Rectal smooth muscle tissue (tissue), 1 donor: ENCODE results near the gene MAOA.
A peak's percentile ranks its signal among the peaks of the same experiment; 100 is the strongest.
"Not testable (repeated sequence)": the region's sequence is repeated elsewhere in the genome, so short reads cannot be mapped to it uniquely, and the experiment has no call there.

ENCODE experiments used
- H3K27ac ChIP-seq: one replicate; pipeline ENCODE4 v1.7.0; 2013; ENCODE audit warnings: low read depth, low read length, inconsistent platforms
- H3K27me3 ChIP-seq: one replicate; pipeline ENCODE4 v1.7.0; 2013; ENCODE audit warnings: low read length; ENCODE audit not compliant: control insufficient read depth, insufficient read depth
- H3K36me3 ChIP-seq: one replicate; pipeline ENCODE4 v1.7.0; 2013; ENCODE audit warnings: low read length; ENCODE audit not compliant: control insufficient read depth, insufficient read depth
- H3K4me1 ChIP-seq: one replicate; pipeline ENCODE4 v1.7.0; 2013; ENCODE audit warnings: low read length; ENCODE audit not compliant: control insufficient read depth, insufficient read depth
- H3K4me3 ChIP-seq: one replicate; pipeline ENCODE4 v1.7.0; 2013; ENCODE audit warnings: low read length
- H3K9ac ChIP-seq: one replicate; pipeline ENCODE4 v1.7.0; 2013; ENCODE audit warnings: low read length

Gene MAOA

GRCh38 chrX:43656005-43656494 lies at the start of gene MAOA:
TSS of gene MAOA (plus strand) at chrX:43656299. CDS start at chrX:43656342, 43 bp downstream.
- peak within 1 kb of the TSS; percentile 88 for H3K27ac ChIP-seq
- no peaks in the 10 kb centered on the region for H3K4me1 ChIP-seq
- peak within 1 kb of the TSS; percentile 61 for H3K9ac ChIP-seq
- H3K4me3 ChIP-seq: peak within 1 kb of the TSS; percentile 84
- no peaks in the 10 kb centered on the region for H3K27me3 ChIP-seq
- no peaks in the 10 kb centered on the region for H3K36me3 ChIP-seq

- no peaks in the 10 kb centered on the region for H3K4me1 ChIP-seq
- no peak overlapping the region for H3K4me3 ChIP-seq
- no peaks in the 10 kb centered on the region for H3K36me3 ChIP-seq
- H3K9ac ChIP-seq: no peak overlapping the region
- H3K27me3 ChIP-seq: no peaks in the 10 kb centered on the region
- H3K27ac ChIP-seq: no peak overlapping the region
Measured at GRCh38 chrX:43612400-43612799, 43.7 kb upstream of the MAOA start.

GRCh38 chrX:43615660-43616059 lies 40.4 kb upstream of the MAOA start:
- Histone ChIP-seq H3K4me3 (no peak overlapping the region), H3K4me1 (no peaks in the 10 kb centered on the region), H3K27me3 (no peaks in the 10 kb centered on the region), H3K36me3 (no peaks in the 10 kb centered on the region), H3K9ac (no peak overlapping the region), H3K27ac (no peak overlapping the region)

- no peak overlapping the region for H3K27ac ChIP-seq
- H3K4me3 ChIP-seq: no peak overlapping the region
- H3K27me3 ChIP-seq: no peaks in the 10 kb centered on the region
- no peak overlapping the region for H3K9ac ChIP-seq
- H3K36me3 ChIP-seq: no peaks in the 10 kb centered on the region
- no peaks in the 10 kb centered on the region for H3K4me1 ChIP-seq
Measured at GRCh38 chrX:43618366-43619205, 37.5 kb upstream of the MAOA start.

- H3K36me3 ChIP-seq, H3K27me3 ChIP-seq, H3K4me1 ChIP-seq, H3K9ac ChIP-seq, H3K27ac ChIP-seq, H3K4me3 ChIP-seq: not testable (repeated sequence)
Measured at GRCh38 chrX:43619861-43620260, 36.2 kb upstream of the MAOA start.

GRCh38 chrX:43627147-43627546 lies 29.0 kb upstream of the MAOA start:
- H3K4me1 ChIP-seq: no peaks in the 10 kb centered on the region
- H3K9ac ChIP-seq: no peak overlapping the region
- H3K4me3 ChIP-seq: no peak overlapping the region
- H3K27ac ChIP-seq: no peak overlapping the region
- H3K36me3 ChIP-seq: no peaks in the 10 kb centered on the region
- H3K27me3 ChIP-seq: no peaks in the 10 kb centered on the region

GRCh38 chrX:43627669-43628068 lies 28.4 kb upstream of the MAOA start:
- no peak overlapping the region for H3K27ac ChIP-seq
- H3K4me1 ChIP-seq: no peaks in the 10 kb centered on the region
- H3K9ac ChIP-seq: no peak overlapping the region
- H3K27me3 ChIP-seq: no peaks in the 10 kb centered on the region
- no peaks in the 10 kb centered on the region for H3K36me3 ChIP-seq
- H3K4me3 ChIP-seq: no peak overlapping the region

- no peak overlapping the region for H3K4me3 ChIP-seq
- no peak overlapping the region for H3K27ac ChIP-seq
- H3K4me1 ChIP-seq: no peaks in the 10 kb centered on the region
- H3K27me3 ChIP-seq: no peaks in the 10 kb centered on the region
- no peaks in the 10 kb centered on the region for H3K36me3 ChIP-seq
- H3K9ac ChIP-seq: no peak overlapping the region
Measured at GRCh38 chrX:43629229-43629628, 26.9 kb upstream of the MAOA start.

- Histone ChIP-seq H3K27me3 (no peaks in the 10 kb centered on the region), H3K4me1 (no peaks in the 10 kb centered on the region), H3K9ac (no peak overlapping the region), H3K27ac (no peak overlapping the region), H3K36me3 (no peaks in the 10 kb centered on the region), H3K4me3 (no peak overlapping the region)
Measured at GRCh38 chrX:43631841-43632240, 24.3 kb upstream of the MAOA start.

GRCh38 chrX:43633081-43633480 lies 23.0 kb upstream of the MAOA start:
- no peak overlapping the region for H3K9ac ChIP-seq
- no peaks in the 10 kb centered on the region for H3K36me3 ChIP-seq
- H3K27me3 ChIP-seq: no peaks in the 10 kb centered on the region
- no peak overlapping the region for H3K4me3 ChIP-seq
- H3K27ac ChIP-seq: no peak overlapping the region
- H3K4me1 ChIP-seq: no peaks in the 10 kb centered on the region

- Histone ChIP-seq H3K9ac (no peak overlapping the region), H3K4me1 (no peaks in the 10 kb centered on the region), H3K27ac (no peak overlapping the region), H3K4me3 (no peak overlapping the region), H3K36me3 (no peaks in the 10 kb centered on the region), H3K27me3 (no peaks in the 10 kb centered on the region)
Measured at GRCh38 chrX:43633757-43634156, 22.3 kb upstream of the MAOA start.

- no peak overlapping the region for H3K4me3 ChIP-seq
- no peak overlapping the region for H3K9ac ChIP-seq
- no peaks in the 10 kb centered on the region for H3K36me3 ChIP-seq
- H3K4me1 ChIP-seq: no peaks in the 10 kb centered on the region
- H3K27ac ChIP-seq: no peak overlapping the region
- H3K27me3 ChIP-seq: no peaks in the 10 kb centered on the region
Measured at GRCh38 chrX:43640482-43640881, 15.6 kb upstream of the MAOA start.

- no peak overlapping the region for H3K4me3 ChIP-seq
- no peak overlapping the region for H3K27ac ChIP-seq
Measured at GRCh38 chrX:43641691-43642090, 14.4 kb upstream of the MAOA start.

More at GRCh38 chrX:43641691-43642090, 14.4 kb upstream of the MAOA start:
- Histone ChIP-seq H3K36me3 (no peaks in the 10 kb centered on the region), H3K27me3 (no peaks in the 10 kb centered on the region), H3K9ac (no peak overlapping the region), H3K4me1 (no peaks in the 10 kb centered on the region)
